Left renal pelvis (tissue), 4 donors: ENCODE results near the gene NDP. TPM values are rescaled to one million over a fixed set of nuclear protein-coding genes. Genes with fewer than 3 reads are reported as not detected.
A peak's percentile ranks its signal among the peaks of the same experiment; 100 is the strongest.
"Not testable (repeated sequence)": the region's sequence is repeated elsewhere in the genome, so short reads cannot be mapped to it uniquely, and the experiment has no call there.

ENCODE experiments used
- DNase-seq, 4 donors: peaks; one replicate each; pipeline ENCODE4 v3.0.0-alpha.2; 2013; ENCODE audit warnings: low read depth in 4 of 4, low spot score in 3 of 4
- polyA plus RNA-seq, 4 donors: library from polyadenylated mRNA; unstranded; fragments of 120-200 nt; gene quantifications; one replicate each; pipeline ENCODE4 v1.2.1, GENCODE V29; 2013; ENCODE audit not compliant: insufficient read length in 4 of 4

NDP gene
- polyA plus RNA-seq, 4 donors, result 0.98 to 4.1 (median 1.9) TPM

DNA sequence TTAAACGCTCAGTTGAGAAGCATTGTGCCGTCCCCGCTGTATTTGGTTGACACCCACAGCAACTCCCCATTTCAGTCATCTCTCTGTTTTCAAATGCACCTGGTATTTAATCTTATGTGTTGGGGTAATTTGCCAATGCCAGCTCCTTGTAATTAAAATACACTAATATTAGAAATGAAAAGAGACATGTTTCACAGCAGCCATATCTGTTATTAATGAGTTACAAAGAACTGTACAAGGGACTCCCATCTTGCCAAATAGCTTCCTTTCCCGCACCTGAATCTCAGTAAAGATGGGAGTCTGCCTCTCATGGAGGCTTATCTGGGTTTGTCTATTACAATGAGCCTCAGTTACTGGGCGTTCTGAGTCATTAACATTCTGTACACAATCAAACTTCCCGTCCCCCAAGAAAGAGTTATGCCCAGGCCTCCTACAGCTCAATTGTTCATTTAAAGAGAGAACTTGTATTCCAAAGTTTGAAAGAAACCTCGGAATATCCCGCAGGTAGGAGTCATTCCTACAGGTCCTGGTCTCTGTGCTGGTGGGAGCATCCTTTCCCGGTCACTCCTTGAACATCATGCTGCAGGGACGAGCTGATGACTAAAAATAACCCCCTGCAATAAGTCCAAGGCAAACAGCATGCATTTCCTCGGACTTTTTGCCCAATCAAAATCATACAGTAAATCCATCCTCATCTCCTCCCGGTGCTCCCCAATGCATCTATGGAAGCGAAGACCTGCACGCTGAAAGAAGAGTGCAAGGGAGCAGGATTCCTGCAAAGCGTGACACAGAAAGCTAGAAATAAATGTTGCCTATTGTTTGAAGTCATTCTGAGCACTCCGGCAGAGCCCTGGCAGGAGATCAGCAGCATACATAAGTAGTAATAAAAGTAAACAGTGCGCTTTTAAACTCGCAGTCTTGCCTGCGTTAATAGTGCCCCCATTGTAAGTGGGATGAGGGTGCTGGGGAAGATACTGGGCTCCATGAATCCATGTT, 926 bp downstream of the NDP start:
- DNase-seq, result no peak

- no peak for DNase-seq
These were observed 2.7 kb downstream of the NDP start for GRCh38 chrX:43970528-43970927.

GRCh38 chrX:43969504-43970501, 3.4 kb downstream of the NDP start:
- DNase-seq, result no peak

GRCh38 chrX:43968359-43968781, 4.8 kb downstream of the NDP start:
- no peak for DNase-seq

DNA sequence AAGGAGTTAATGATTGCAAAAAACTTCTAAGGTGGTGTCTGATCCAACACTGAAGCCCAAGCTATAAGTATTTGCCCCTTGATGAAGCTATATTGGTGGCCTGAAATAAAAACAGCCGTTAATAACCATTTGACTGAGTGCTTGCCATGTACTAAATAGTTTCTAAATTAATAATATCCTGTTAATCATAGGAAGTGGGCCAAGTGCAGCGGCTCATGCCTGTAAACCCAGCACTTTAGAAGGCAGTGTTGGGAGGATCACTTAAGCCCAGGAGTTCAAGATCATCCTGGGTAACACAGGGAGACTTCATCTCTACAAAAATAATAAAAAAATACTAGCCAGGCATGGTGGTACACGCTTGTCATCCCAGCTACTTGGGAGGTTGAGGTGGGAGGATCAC, 8.3 kb downstream of the NDP start:
- DNase-seq, result no peak

- no peak for DNase-seq
These were observed 9.5 kb downstream of the NDP start for GRCh38 chrX:43963726-43964125.

- DNase-seq, result no peak
These were observed 10.6 kb downstream of the NDP start for GRCh38 chrX:43962636-43963035.

DNA sequence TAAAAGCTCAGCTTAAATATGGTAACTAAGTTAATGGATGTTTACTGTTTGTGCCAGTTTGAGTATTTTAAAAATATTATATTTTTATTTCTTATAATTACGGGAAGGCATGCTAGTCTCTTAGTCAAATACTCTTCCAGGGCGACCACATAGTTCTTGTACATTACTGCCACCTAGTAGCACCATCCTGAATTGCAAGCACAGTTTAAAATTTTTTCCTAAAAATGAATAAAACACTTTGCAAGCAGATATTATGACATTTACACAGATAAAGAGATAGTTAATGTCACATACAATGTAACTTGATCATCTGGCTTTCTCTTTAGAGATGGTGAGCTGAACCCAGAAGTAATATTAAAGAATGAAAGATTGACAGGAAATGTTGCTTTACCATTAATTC, 11.5 kb downstream of the NDP start:
- no peak for DNase-seq

GRCh38 chrX:43958529-43958928, 14.7 kb downstream of the NDP start:
- peak in 3 of 4 donors; percentile 33 to 51 (median 45) for DNase-seq

- DNase-seq, result no peak
These were observed 17.2 kb downstream of the NDP start for GRCh38 chrX:43956034-43956433.

GRCh38 chrX:43953218-43953617, 20.0 kb downstream of the NDP start:
- no peak for DNase-seq

- no peak for DNase-seq
These were observed 23.5 kb downstream of the NDP start for GRCh38 chrX:43949669-43950068.

DNA sequence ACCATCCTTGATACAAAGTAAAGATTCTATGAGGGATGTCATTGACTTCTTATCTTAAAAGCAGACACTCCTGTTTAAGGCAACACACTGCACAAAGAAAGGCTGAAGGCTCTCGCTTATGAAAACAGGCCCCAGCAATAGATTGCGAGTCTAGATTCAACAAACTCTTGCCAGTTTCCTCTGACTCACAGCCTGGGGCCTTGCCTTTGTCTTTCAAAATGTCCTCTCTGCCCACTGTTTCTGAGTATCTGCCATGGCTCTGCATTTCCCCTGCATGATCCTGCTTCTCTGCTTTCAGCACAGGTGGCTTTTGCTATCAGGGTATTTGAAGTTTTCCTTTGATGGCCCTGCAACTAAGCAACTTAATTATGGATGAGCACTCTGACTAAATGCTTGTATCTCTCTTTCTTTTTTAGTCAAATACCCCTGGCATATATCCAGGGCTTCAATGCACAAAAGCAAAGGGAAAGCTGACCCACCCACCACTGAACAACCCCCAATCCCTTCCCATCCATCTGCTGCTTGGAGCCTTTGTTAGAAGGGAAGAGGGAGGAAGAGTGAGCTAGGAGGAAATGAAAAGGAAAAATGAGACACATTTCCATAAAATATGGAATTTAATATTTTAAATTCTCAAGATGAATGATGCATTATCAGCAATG, 32.2 kb downstream of the NDP start:
- DNase-seq, result no peak

DNA sequence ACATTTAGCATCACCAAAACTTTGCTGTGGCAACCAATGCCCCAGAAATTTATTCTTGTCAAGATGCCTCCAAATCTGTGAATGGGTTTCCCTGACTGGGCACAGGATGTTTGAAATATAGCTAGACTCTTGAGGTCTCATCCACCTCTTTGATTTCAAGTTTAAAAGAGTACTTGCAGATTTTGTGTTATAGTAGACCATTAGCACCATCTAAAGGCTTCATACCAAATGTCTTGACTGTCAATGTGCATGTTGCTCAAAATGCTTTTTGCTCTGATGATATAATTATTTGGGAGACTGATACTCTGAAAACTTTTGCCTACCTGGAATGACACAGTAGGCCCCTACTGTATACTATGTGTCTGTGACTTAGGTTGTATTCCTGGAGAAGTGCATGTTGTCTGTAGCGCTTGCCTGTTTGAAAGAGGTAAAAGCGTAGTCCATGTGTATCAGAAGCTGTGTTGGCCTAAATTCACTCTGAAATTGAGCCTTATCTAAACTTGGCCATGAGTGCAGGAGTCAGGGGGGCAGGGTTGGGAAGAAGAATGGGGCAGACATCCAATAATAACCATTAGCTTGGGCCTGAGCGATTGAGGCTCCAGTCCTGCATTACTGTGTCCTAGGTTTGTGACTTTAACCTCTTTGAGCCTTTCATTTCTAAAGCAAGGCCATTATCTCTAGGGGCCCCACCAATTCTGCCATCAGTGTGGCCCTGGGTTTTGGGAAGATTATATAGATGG, 33.8 kb downstream of the NDP start:
- no peak for DNase-seq

GRCh38 chrX:43922032-43922431, 51.2 kb downstream of the NDP start:
- DNase-seq, result not testable (repeated sequence)

GRCh38 chrX:43910772-43911171, 62.4 kb downstream of the NDP start:
- DNase-seq, result not testable (repeated sequence)

GRCh38 chrX:43910012-43910411, 63.2 kb downstream of the NDP start:
- DNase-seq, result no peak

GRCh38 chrX:43909141-43909540, 64.0 kb downstream of the NDP start:
- no peak for DNase-seq

- no peak for DNase-seq
These were observed 73.0 kb downstream of the NDP start for GRCh38 chrX:43899878-43900815.
